GM19043 (cell line): ENCODE measurements around the gene APOB.

Experiments
- ATAC-seq: cut with Tn5 transposase; IDR thresholded peaks from one replicate; pipeline ENCODE4 v1.9.1; 2021; ENCODE audit warnings: low read depth; ENCODE audit not compliant: unreplicated experiment

Gene APOB

GRCh38 chr2:21020668-21021288 is 23.1 kb downstream of the APOB start:
- no peak for ATAC-seq

GRCh38 chr2:21020031-21020667 is 23.7 kb downstream of the APOB start:
- ATAC-seq: no peak

- no peak for ATAC-seq
Observed at GRCh38 chr2:21019678-21020021, 24.2 kb downstream of the APOB start.

- no peak for ATAC-seq
Observed at GRCh38 chr2:21019000-21019677, 24.7 kb downstream of the APOB start.

- no peak for ATAC-seq
Observed at GRCh38 chr2:21018290-21018689, 25.6 kb downstream of the APOB start.

- no peak for ATAC-seq
Observed at GRCh38 chr2:21017748-21018276, 26.1 kb downstream of the APOB start.

- no peak for ATAC-seq
Observed at GRCh38 chr2:21015281-21015645, 28.6 kb downstream of the APOB start.

- no peak for ATAC-seq
Observed at GRCh38 chr2:21014364-21015280, 29.3 kb downstream of the APOB start.

- ATAC-seq: no peak
Observed at GRCh38 chr2:21013043-21013816, 30.6 kb downstream of the APOB start.

- ATAC-seq: no peak
Observed at GRCh38 chr2:21012557-21012937, 31.3 kb downstream of the APOB start.

GRCh38 chr2:21011876-21012556 is 31.9 kb downstream of the APOB start:
- ATAC-seq: no peak

GRCh38 chr2:21011453-21011852 is 32.4 kb downstream of the APOB start:
- ATAC-seq: no peak

- no peak for ATAC-seq
Observed at GRCh38 chr2:21010813-21011439, 32.9 kb downstream of the APOB start.

- ATAC-seq: no peak
Observed at GRCh38 chr2:21009662-21010225, 34.1 kb downstream of the APOB start.

- no peak for ATAC-seq
Observed at GRCh38 chr2:21008790-21009661, 34.8 kb downstream of the APOB start.

GRCh38 chr2:21008014-21008789 is 35.7 kb downstream of the APOB start:
- no peak for ATAC-seq
